GM19193 (cell line): ENCODE measurements around the gene ASB13.

Experiments used
- POLR2A ChIP-seq: IDR thresholded peaks from 4 replicates; pipeline ENCODE4 v1.6.1; 2011; ENCODE audit not compliant: insufficient read depth, insufficient read length; ENCODE audit errors: extremely low read depth

Gene ASB13

GRCh38 chr10:5666008-5666840 is at the start of gene ASB13:
ASB13 (minus strand) TSS chr10:5666595; CDS start chr10:5666551, 44 bp downstream.
- TF ChIP-seq POLR2A = no peak

- no peak for TF ChIP-seq POLR2A
These were observed 45.2 kb upstream of the ASB13 start for GRCh38 chr10:5711642-5712041.

GRCh38 chr10:5710859-5711258 is 44.5 kb upstream of the ASB13 start:
- TF ChIP-seq POLR2A = no peak

- TF ChIP-seq POLR2A = no peak
These were observed 43.5 kb upstream of the ASB13 start for GRCh38 chr10:5709865-5710264.

- no peak for TF ChIP-seq POLR2A
These were observed 42.0 kb upstream of the ASB13 start for GRCh38 chr10:5708356-5708755.

GRCh38 chr10:5698062-5698461 is 31.7 kb upstream of the ASB13 start:
- no peak for TF ChIP-seq POLR2A

GRCh38 chr10:5697342-5697741 is 30.9 kb upstream of the ASB13 start:
- TF ChIP-seq POLR2A = no peak

GRCh38 chr10:5694573-5694972 is 28.2 kb upstream of the ASB13 start:
- TF ChIP-seq POLR2A = no peak

GRCh38 chr10:5692461-5693358 is 26.3 kb upstream of the ASB13 start:
- TF ChIP-seq POLR2A = peak; percentile 34

GRCh38 chr10:5691786-5692185 is 25.4 kb upstream of the ASB13 start:
- no peak for TF ChIP-seq POLR2A

- TF ChIP-seq POLR2A = no peak
These were observed 22.2 kb upstream of the ASB13 start for GRCh38 chr10:5688587-5688986.

- TF ChIP-seq POLR2A = no peak
These were observed 19.4 kb upstream of the ASB13 start for GRCh38 chr10:5685764-5686240.

GRCh38 chr10:5684971-5685763 is 18.8 kb upstream of the ASB13 start:
- peak; percentile 12 for TF ChIP-seq POLR2A

GRCh38 chr10:5684318-5684970 is 18.0 kb upstream of the ASB13 start, which contains the start of gene TASOR2:
TASOR2 (plus strand) TSS chr10:5684838; CDS start chr10:5720643, 35,805 bp downstream.
- peak; percentile 72 for TF ChIP-seq POLR2A
